GM23338 (cell line): Measurements from ENCODE around the gene HES7. TPM values are rescaled to one million over a fixed set of nuclear protein-coding genes. Genes with fewer than 3 reads are reported as not detected.
A peak's percentile ranks its signal among the peaks of the same experiment; 100 is the strongest.

Experiments
- ATAC-seq: fragments of 200-7000 bp; cut with Tn5 transposase; 3 replicates; pipeline ENCODE4 v1.9.1; 2020
- DNase-seq: peaks from one replicate; pipeline ENCODE4 v3.0.0-alpha.2; 2015; ENCODE audit warnings: low spot score
- H2AFZ ChIP-seq: fragments of 200-600 bp; sonication (generic); 2 replicates; pipeline ENCODE4 v1.8.0; 2016; ENCODE audit warnings: antibody characterized with exemption, mild to moderate bottlenecking, moderate library complexity
- H3F3A ChIP-seq: fragments of 200-600 bp; sonication (generic); replicated peaks from 2 replicates; pipeline ENCODE4 v1.8.0; 2017; ENCODE audit warnings: antibody characterized with exemption, mixed run types, low read depth
- H3K27ac ChIP-seq: fragments of 200-600 bp; sonication (generic); 2 replicates; pipeline ENCODE4 v1.6.1; 2016; ENCODE audit warnings: low read depth
- H3K27me3 ChIP-seq: fragments of 200-600 bp; sonication (generic); 2 replicates; pipeline ENCODE4 v1.8.0; 2016; ENCODE audit warnings: mild to moderate bottlenecking, mixed run types, moderate library complexity; ENCODE audit not compliant: insufficient read depth
- H3K36me3 ChIP-seq: fragments of 200-600 bp; sonication (generic); 2 replicates; pipeline ENCODE4 v1.8.0; 2016; ENCODE audit warnings: mild to moderate bottlenecking; ENCODE audit not compliant: insufficient read depth
- H3K4me1 ChIP-seq: fragments of 200-600 bp; sonication (generic); 2 replicates; pipeline ENCODE4 v1.8.0; 2016; ENCODE audit warnings: mild to moderate bottlenecking, moderate library complexity; ENCODE audit not compliant: insufficient read depth
- H3K4me2 ChIP-seq: fragments of 200-600 bp; sonication (generic); 2 replicates; pipeline ENCODE4 v1.7.1; 2017; ENCODE audit warnings: mixed run types
- H3K4me3 ChIP-seq: fragments of 200-600 bp; sonication (generic); 2 replicates; pipeline ENCODE4 v1.6.1; 2016; ENCODE audit warnings: mixed run types
- H3K79me2 ChIP-seq: fragments of 200-600 bp; sonication (generic); replicated peaks from 2 replicates; pipeline ENCODE4 v1.8.0; 2017; ENCODE audit warnings: mild to moderate bottlenecking; ENCODE audit not compliant: insufficient read depth
- H3K9me2 ChIP-seq: fragments of 200-600 bp; sonication (generic); 2 replicates; pipeline ENCODE4 v1.8.0; 2017; ENCODE audit not compliant: insufficient read depth
- H4K20me1 ChIP-seq: fragments of 200-600 bp; sonication (generic); replicated peaks from 2 replicates; pipeline ENCODE4 v1.8.0; 2017; ENCODE audit warnings: mild to moderate bottlenecking; ENCODE audit not compliant: insufficient read depth
- H3K27ac Mint-ChIP-seq: 2 replicates; pipeline ENCODE4 v1.8.0; 2020; ENCODE audit warnings: inconsistent platforms, mild to moderate bottlenecking, moderate library complexity, mixed read lengths
- H3K27me3 Mint-ChIP-seq: 3 replicates; pipeline ENCODE4 v1.8.0; 2022; ENCODE audit warnings: low read depth, mild to moderate bottlenecking, moderate library complexity, mixed read lengths, inconsistent platforms; ENCODE audit not compliant: insufficient read depth, poor library complexity
- H3K36me3 Mint-ChIP-seq: 3 replicates; pipeline ENCODE4 v1.8.0; 2021; ENCODE audit warnings: low read depth, mild to moderate bottlenecking, inconsistent platforms, moderate library complexity, mixed read lengths
- H3K4me1 Mint-ChIP-seq: 3 replicates; pipeline ENCODE4 v1.8.0; 2020; ENCODE audit warnings: mild to moderate bottlenecking, inconsistent platforms, mixed read lengths
- H3K4me3 Mint-ChIP-seq: 3 replicates; pipeline ENCODE4 v1.8.0; 2021; ENCODE audit warnings: moderate library complexity, mild to moderate bottlenecking, inconsistent platforms, mixed read lengths
- H3K9me3 Mint-ChIP-seq: 3 replicates; pipeline ENCODE4 v1.8.0; 2020; ENCODE audit warnings: moderate library complexity, mild to moderate bottlenecking, inconsistent platforms, mixed read lengths
- CTCF ChIP-seq, 2 experiments: fragments of 200-600 bp in 1 of 2; sonication (generic) in 1 of 2; conservative IDR thresholded peaks; 2 replicates each; pipeline versions ENCODE4 v1.5.1 to v1.6.1; 2016 to 2017; ENCODE audit warnings: antibody characterized with exemption in 2 of 2, low read depth in 2 of 2, mild to moderate bottlenecking in 2 of 2, moderate library complexity in 1 of 2
- EZH2 ChIP-seq: fragments of 200-600 bp; sonication (generic); IDR thresholded peaks from one replicate; pipeline ENCODE4 v1.8.0; 2017; ENCODE audit warnings: antibody characterized with exemption, mild to moderate bottlenecking, low read depth; ENCODE audit not compliant: unreplicated experiment
- EZH2phosphoT487 ChIP-seq: fragments of 200-600 bp; sonication (generic); IDR thresholded peaks from one replicate; pipeline ENCODE4 v1.8.1; 2018; ENCODE audit warnings: antibody characterized with exemption; ENCODE audit not compliant: unreplicated experiment
- JUNB ChIP-seq: IDR thresholded peaks from one replicate; pipeline ENCODE4 v1.6.1; 2016; ENCODE audit warnings: antibody characterized with exemption; ENCODE audit not compliant: unreplicated experiment
- POLR2AphosphoS5 ChIP-seq: IDR thresholded peaks from 2 replicates; pipeline ENCODE4 v1.6.1; 2016; ENCODE audit warnings: antibody characterized with exemption, low read depth
- ZNF114 ChIP-seq: fragments of 250-450 bp; sonication (Bioruptor Pico); IDR thresholded peaks from 2 replicates; pipeline ENCODE4 v1.5.0; 2020; ENCODE audit warnings: mild to moderate bottlenecking, moderate library complexity
- ZNF462 ChIP-seq: fragments of 250-450 bp; sonication (Bioruptor Pico); IDR thresholded peaks from 2 replicates; pipeline ENCODE4 v1.5.0; 2020; ENCODE audit warnings: mild to moderate bottlenecking, moderate library complexity
- polyA plus RNA-seq: library from polyadenylated mRNA; unstranded; fragments of >200 nt; fragmentation: Nextera tagmentation; extraction: Ambion mirVana; gene quantifications from 2 replicates; pipeline ENCODE4 v1.2.1, GENCODE V29; 2016
- total RNA-seq: library from RNA; depleted of rRNA; stranded (reverse); fragments of >200 nt; shearing (Covaris generic); gene quantifications from 2 replicates; pipeline ENCODE4 v1.2.3, GENCODE V29; 2014

Gene HES7
- total and polyA plus RNA-seq, 2 experiments from 2014 or later = 0.14 TPM; not detected in 1

- Mint-ChIP-seq H3K27ac (peak within 1 kb of the TSS; percentile 83; the same call in 1 of the 2 replicates), H3K27me3 (peaks cover 85% of the 10 kb centered on the region), H3K9me3 (peaks cover 17% of the 10 kb centered on the region), H3K4me1 (peaks cover 9% of the 10 kb centered on the region; the same call in 2 of the 3 replicates), H3K4me3 (peak within 1 kb of the TSS; percentile 83), H3K36me3 (peaks cover 13% of the 10 kb centered on the region)
- peak within 1 kb of the TSS; percentile 66 for H3K4me3 ChIP-seq
- peak within 1 kb of the TSS; percentile 98 for H2AFZ ChIP-seq
- H4K20me1 ChIP-seq = no peaks in the 10 kb centered on the region
- peaks cover 7% of the 10 kb centered on the region; the same call in 1 of the 2 replicates for H3K4me1 ChIP-seq
- peaks cover 69% of the 10 kb centered on the region for H3K27me3 ChIP-seq
- peak; percentile 1 for ATAC-seq
- no peaks in the 10 kb centered on the region for H3K9me2 ChIP-seq
- no peaks in the 10 kb centered on the region for H3K79me2 ChIP-seq
- 0 out of 2 replicates have a peak, but pooled peaks cover 4% of the 10 kb centered on the region for H3F3A ChIP-seq
- no peaks in the 10 kb centered on the region for H3K36me3 ChIP-seq
- TF ChIP-seq JUNB (no peak), EZH2 (peak; percentile 22)
- DNase-seq = peak; percentile 59
- peak within 1 kb of the TSS; percentile 75 for H3K4me2 ChIP-seq
- H3K27ac ChIP-seq = no peak within 1 kb of the TSS
Measured at GRCh38 chr17:8117980-8118768, 5.7 kb downstream of the HES7 start, which contains the start of gene ALOXE3. Gene ALOXE3 (minus strand): TSS chr17:8118514. CDS start chr17:8117990, 524 bp downstream.

GRCh38 chr17:8117367-8117979 lies 6.4 kb downstream of the HES7 start:
- Histone ChIP-seq H4K20me1 (no peaks in the 10 kb centered on the region), H3K79me2 (no peaks in the 10 kb centered on the region), H3K27ac (no peak overlapping the region), H3K36me3 (no peaks in the 10 kb centered on the region), H3K9me2 (no peaks in the 10 kb centered on the region), H2AFZ (peak overlapping the region; percentile 98), H3F3A (0 out of 2 replicates have a peak, but pooled peaks cover 4% of the 10 kb centered on the region), H3K4me1 (peaks cover 7% of the 10 kb centered on the region; the same call in 1 of the 2 replicates), H3K4me3 (peak overlapping the region; percentile 66), H3K27me3 (peaks cover 69% of the 10 kb centered on the region), H3K4me2 (peak overlapping the region; percentile 75)
- Mint-ChIP-seq H3K27me3 (peaks cover 79% of the 10 kb centered on the region), H3K36me3 (peaks cover 13% of the 10 kb centered on the region), H3K4me3 (peak overlapping the region; percentile 83), H3K9me3 (peaks cover 17% of the 10 kb centered on the region), H3K4me1 (peaks cover 6% of the 10 kb centered on the region; the same call in 2 of the 3 replicates), H3K27ac (no peak overlapping the region)
- DNase-seq (no peak), ATAC-seq (no peak)
- TF ChIP-seq EZH2phosphoT487 (no peak), CTCF (conservative IDR thresholded peaks at IDR 0.05; ENCODE audit: low read depth in 2 of 2) (no peak), ZNF462 (no peak), JUNB (no peak), EZH2 (peak; percentile 63), ZNF114 (CRISPR knock-in tag) (no peak), POLR2AphosphoS5 (no peak)
